K562 (cell line): ENCODE measurements around the gene DNAJC8. TPM values are rescaled to one million over a fixed set of nuclear protein-coding genes. Genes with fewer than 3 reads are reported as not detected.

ENCODE experiments used
- ATAC-seq: fragments of 200-7000 bp; cut with Tn5 transposase; 3 replicates; pipeline ENCODE4 v1.9.1; 2020; ENCODE audit warnings: moderate library complexity
- BruUV-seq: library from RNA; stranded (reverse); fragments of 400-500 nt; replicated peaks from 2 replicates; lab custom pipeline; 2021; lab: Mats Ljungman, UMichigan
- CTCF ChIA-PET: fragments of 300-600 bp; formaldehyde crosslinking; extraction: SDS; loops from one replicate; lab custom pipeline; 2021; ENCODE audit warnings: low intra/inter-chr PET ratio; lab: Yijun Ruan, JAX
- POLR2A ChIA-PET: fragments of 300-600, 350-650 bp; sonication (Branson Sonifier 250); formaldehyde crosslinking; extraction: SDS; loops from one replicate; lab custom pipeline; 2021; ENCODE audit warnings: antibody characterized with exemption, inconsistent platforms; lab: Yijun Ruan, JAX
- DNase-seq, 4 experiments: peaks; one replicate each; pipeline versions ENCODE4 v3.0.0 to v3.0.0-alpha.2; 2011 to 2018; ENCODE audit warnings: low spot score in 3 of 4, mixed read lengths in 3 of 4; ENCODE audit errors: extremely low read depth in 1 of 4
- FAIRE-seq: peaks from 2 replicates; lab custom pipeline; 2011; peaks lifted over from hg19 to GRCh38; lab: Jason Lieb, UNC
- H2AFZ ChIP-seq: 2 replicates; pipeline ENCODE4 v1.6.0; 2011; ENCODE audit warnings: low read depth, low read length, control low read depth, inconsistent platforms
- H3K27ac ChIP-seq: fragments of 200-600 bp; 3 replicates; pipeline ENCODE4 v1.8.0; 2011; ENCODE audit warnings: low read depth, mild to moderate bottlenecking, control low read depth, inconsistent platforms, low read length, moderate library complexity, mixed read lengths; ENCODE audit errors: extremely low read depth
- H3K27me3 ChIP-seq, 2 experiments: fragments of 300-600 bp in 1 of 2; 2 replicates in 1 of 2; 3 replicates in 1 of 2; pipeline versions ENCODE4 v1.6.0 to v1.8.0; 2011; ENCODE audit warnings: inconsistent platforms in 2 of 2, low read length in 2 of 2, mild to moderate bottlenecking in 1 of 2, mixed read lengths in 1 of 2, moderate library complexity in 1 of 2; ENCODE audit not compliant: control insufficient read depth in 2 of 2, insufficient read depth in 2 of 2
- H3K36me3 ChIP-seq: fragments of 300-600 bp; 3 replicates; pipeline ENCODE4 v1.8.0; 2011; ENCODE audit warnings: mild to moderate bottlenecking, low read length, inconsistent platforms; ENCODE audit not compliant: control insufficient read depth, insufficient read depth
- H3K4me1 ChIP-seq, 2 experiments: fragments of 200-600 bp in 1 of 2; replicated peaks in 1 of 2; 2 replicates in 1 of 2; 3 replicates in 1 of 2; pipeline versions ENCODE4 v1.5.1 to v1.8.0; 2011; ENCODE audit warnings: inconsistent platforms in 2 of 2, low read length in 2 of 2, mild to moderate bottlenecking in 1 of 2, mixed read lengths in 1 of 2, moderate library complexity in 1 of 2; ENCODE audit not compliant: control insufficient read depth in 2 of 2, insufficient read depth in 2 of 2
- H3K4me2 ChIP-seq: 2 replicates; pipeline ENCODE4 v1.6.1; 2011; ENCODE audit warnings: low read length, control low read depth, inconsistent platforms, mixed read lengths; ENCODE audit not compliant: insufficient read depth
- H3K4me3 ChIP-seq: fragments of 200-600 bp; sonication (generic), shearing (Covaris generic); 2 replicates; pipeline ENCODE4 v1.5.1; 2016; ENCODE audit warnings: control low read depth, inconsistent platforms
- H3K79me2 ChIP-seq: fragments of 200-600 bp; 3 replicates; pipeline ENCODE4 v1.8.0; 2011; ENCODE audit warnings: low read length, inconsistent platforms; ENCODE audit not compliant: control insufficient read depth, insufficient read depth
- H3K9ac ChIP-seq, 2 experiments: 2 replicates each; pipeline versions ENCODE4 v1.6.0 to v1.6.1; 2011; ENCODE audit warnings: low read depth in 2 of 2, low read length in 2 of 2, control low read depth in 1 of 2, inconsistent platforms in 1 of 2, mild to moderate bottlenecking in 1 of 2, mixed read lengths in 1 of 2; ENCODE audit not compliant: insufficient read depth in 1 of 2
- H3K9me1 ChIP-seq: one replicate; pipeline ENCODE4 v1.6.0; 2011; ENCODE audit warnings: inconsistent platforms, mild to moderate bottlenecking, low read length, moderate library complexity; ENCODE audit not compliant: control insufficient read depth, insufficient read depth
- H3K9me3 ChIP-seq: replicated peaks from 2 replicates; pipeline ENCODE4 v1.5.1; 2011; ENCODE audit warnings: low read depth, low read length, inconsistent platforms; ENCODE audit not compliant: control insufficient read depth, insufficient read depth
- H4K20me1 ChIP-seq: replicated peaks from 2 replicates; pipeline ENCODE4 v1.6.1; 2011; ENCODE audit warnings: low read length, inconsistent platforms, mixed read lengths; ENCODE audit not compliant: control insufficient read depth, insufficient read depth
- ATF1 ChIP-seq, 2 experiments: fragments of 450-650 bp in 1 of 2; IDR thresholded peaks; 2 replicates each; pipeline ENCODE4 v1.6.1; 2016; ENCODE audit warnings: missing compliant biosample characterization in 1 of 2, missing genetic modification characterization in 1 of 2
- BHLHE40 ChIP-seq: IDR thresholded peaks from 2 replicates; pipeline ENCODE4 v1.6.1; 2011; ENCODE audit warnings: low read length, improper control_type of control experiment
- CREB1 ChIP-seq, 2 experiments: sonication (generic) in 1 of 2; formaldehyde crosslinking in 1 of 2; IDR thresholded peaks; 2 replicates each; pipeline versions ENCODE4 v1.6.1 to v1.8.0; 2012 to 2022; ENCODE audit warnings: inconsistent platforms in 1 of 2, mild to moderate bottlenecking in 1 of 2, missing genetic modification reagents in 1 of 2, moderate library complexity in 1 of 2
- CTCFL ChIP-seq: IDR thresholded peaks from 2 replicates; pipeline ENCODE4 v1.6.1; 2011; ENCODE audit warnings: borderline replicate concordance, low read depth, mild to moderate bottlenecking, moderate library complexity, low read length; ENCODE audit not compliant: insufficient read depth, poor library complexity, severe bottlenecking
- E2F4 ChIP-seq: sonication (generic); formaldehyde crosslinking; IDR thresholded peaks from 2 replicates; pipeline ENCODE4 v1.8.0; 2022; ENCODE audit warnings: mild to moderate bottlenecking, low read depth, missing genetic modification reagents
- HMGN3 ChIP-seq: IDR thresholded peaks from 2 replicates; pipeline ENCODE4 v1.6.1; 2011; ENCODE audit warnings: borderline replicate concordance, low read depth, mild to moderate bottlenecking, mixed read lengths, low read length; ENCODE audit not compliant: insufficient read length; ENCODE audit errors: extremely low read depth
- KAT7 ChIP-seq: sonication (generic); formaldehyde crosslinking; IDR thresholded peaks from 2 replicates; pipeline ENCODE4 v1.8.0; 2022; ENCODE audit warnings: missing genetic modification reagents, mild to moderate bottlenecking, borderline replicate concordance
- SMAD3 ChIP-seq: fragments of 450-650 bp; formaldehyde crosslinking; conservative IDR thresholded peaks from 2 replicates; pipeline ENCODE4 v1.4.0; 2020; ENCODE audit warnings: mild to moderate bottlenecking
- SNIP1 ChIP-seq: fragments of 450-650 bp; IDR thresholded peaks from 2 replicates; pipeline ENCODE4 v1.7.1; 2017; ENCODE audit warnings: low read depth, mild to moderate bottlenecking
- ZBTB33 ChIP-seq: sonication (generic); formaldehyde crosslinking; IDR thresholded peaks from 2 replicates; pipeline ENCODE4 v1.8.1; 2023; ENCODE audit warnings: mild to moderate bottlenecking, missing genetic modification reagents
- ZNF140 ChIP-seq: fragments of 250-450 bp; sonication (Bioruptor Pico); IDR thresholded peaks from 2 replicates; pipeline ENCODE4 v1.8.0; 2021; ENCODE audit warnings: moderate library complexity, mild to moderate bottlenecking, inconsistent platforms
- ZNF146 ChIP-seq: IDR thresholded peaks from one replicate; pipeline ENCODE4 v1.6.1; 2018; ENCODE audit warnings: missing compliant biosample characterization; ENCODE audit not compliant: unreplicated experiment
- ZNF277 ChIP-seq: fragments of 250-450 bp; sonication (Bioruptor Pico); IDR thresholded peaks from 2 replicates; pipeline ENCODE4 v1.8.0; 2022; ENCODE audit warnings: inconsistent platforms, mild to moderate bottlenecking, moderate library complexity, borderline replicate concordance
- ZNF41 ChIP-seq: fragments of 250-450 bp; sonication (Bioruptor Pico); conservative IDR thresholded peaks from 2 replicates; pipeline ENCODE4 v1.4.0; 2020; ENCODE audit warnings: mild to moderate bottlenecking
- WGBS: fragments of 100-300 bp; shearing (Covaris generic); methylation state at CpG from one replicate; pipeline ENCODE4 v1.1.6; 2016; ENCODE audit warnings: low coverage, mixed read lengths; ENCODE audit not compliant: insufficient coverage; ENCODE audit errors: missing lambda C conversion rate; 5-methylcytosine and 5-hydroxymethylcytosine counted together
- in situ Hi-C: fragments of 300-500 bp; cut with MboI; formaldehyde crosslinking; loops from 4 replicates; pipeline ENCODE4 v1.15.0; 2018; ENCODE audit warnings: inconsistent platforms, mixed read lengths
- intact Hi-C: fragments of 100-400 bp; cut with micrococcal nuclease; formaldehyde crosslinking; loops from 2 replicates; pipeline ENCODE4 v1.14.2; 2022
- polyA plus RNA-seq, 8 experiments: library from polyadenylated mRNA; depleted of rRNA in 4 of 8; stranded (reverse) in 5 of 8; unstranded in 3 of 8; fragments of >200 nt; fragmentation: Nextera tagmentation in 2 of 8; fragmentation: Illumina TruSeq in 1 of 8; extraction: Ambion mirVana in 2 of 8; extraction: Trizol in 1 of 8; gene quantifications; 2 replicates each; pipeline versions ENCODE4 v1.2.1 to v1.2.3, GENCODE V29; 2011 to 2014; ENCODE audit warnings: inconsistent platforms in 1 of 8, missing spikeins in 1 of 8
- total RNA-seq, 7 experiments: library from RNA; depleted of rRNA in 6 of 7; stranded (reverse); fragments of >200 nt in 6 of 7; fragmentation: Illumina TruSeq in 2 of 7; extraction: Trizol in 2 of 7; gene quantifications; 2 replicates each; pipeline versions ENCODE4 v1.2.1 to v1.2.3, GENCODE V29; 2011 to 2021; ENCODE audit warnings: low replicate concordance in 1 of 7

The DNAJC8 gene
- total and polyA plus RNA-seq, 9 of the 15 experiments (the other 6 are each of a cell fraction or from before 2014, with no cell fraction given): 143 to 508 (median 209) TPM

GRCh38 chr1:28273216-28273860 lies 40.5 kb upstream of the DNAJC8 start:
- no TSS peak for BruUV-seq
- no peaks in the 10 kb centered on the region for H3K27me3 ChIP-seq
- FAIRE-seq (no peak), DNase-seq (peak in 2 of 4 experiments; percentile 12 to 23), ATAC-seq (peak; percentile 6; the same call in 2 of the 3 replicates)
- H3K36me3 ChIP-seq: peaks cover 82% of the 10 kb centered on the region; the same call in 2 of the 3 replicates
- H3K9ac ChIP-seq: peak overlapping the region in 1 of 2 experiments; percentile 5; a peak in 1 of 4 replicates
- H3K9me1 ChIP-seq: no peaks in the 10 kb centered on the region
- peaks cover 2 to 7% of the 10 kb centered on the region in 2 experiments; a peak in 3 of 5 replicates for H3K4me1 ChIP-seq
- intact Hi-C loops (no loop called here), in situ Hi-C loops (no loop called here)
- peaks cover 17% of the 10 kb centered on the region for H3K79me2 ChIP-seq
- H2AFZ ChIP-seq: no peak overlapping the region
- H3K27ac ChIP-seq: no peak overlapping the region
- no peaks in the 10 kb centered on the region for H3K9me3 ChIP-seq
- H3K4me3 ChIP-seq: no peak overlapping the region
- no peak overlapping the region for H3K4me2 ChIP-seq
- peaks cover 3% of the 10 kb centered on the region; the same call in 1 of the 2 replicates for H4K20me1 ChIP-seq
- POLR2A ChIA-PET: interaction anchor here (0.6 to 22.4 kb wide), 9 partner anchors 5 to 1124 kb away, joined by 3 to 547 read pairs (median 4); partner anchors contain the start of genes ATP5IF1 and SESN2
- CTCF ChIA-PET: no interaction called here
- 86% methylated on average over 17 of the region's 17 CpGs for WGBS
- TF ChIP-seq ZNF277 (no peak), E2F4 (no peak), BHLHE40 (no peak), HMGN3 (no peak), ZNF146 (CRISPR knock-in tag) (peak; percentile 15), SMAD3 (CRISPR knock-in tag) (no peak), CREB1 (IDR thresholded peaks at IDR 0.05) (no peak), CREB1 (CRISPR knock-in tag; IDR thresholded peaks at IDR 0.05) (no peak), ZNF140 (CRISPR knock-in tag) (no peak), ATF1 (CRISPR knock-in tag; IDR thresholded peaks at IDR 0.05) (no peak), ATF1 (tag; IDR thresholded peaks at IDR 0.05) (no peak), CTCFL (no peak), SNIP1 (no peak), ZNF41 (CRISPR knock-in tag) (no peak), ZBTB33 (CRISPR knock-in tag) (peak; percentile 55; the same call in 1 of the 2 replicates), KAT7 (CRISPR knock-in tag) (no peak)
